HG03439 (cell line): ENCODE measurements around the gene CMTM3.
"Not testable (repeated sequence)": the region's sequence is repeated elsewhere in the genome, so short reads cannot be mapped to it uniquely, and the experiment has no call there.

Source experiments
- ATAC-seq: cut with Tn5 transposase; IDR thresholded peaks from one replicate; pipeline ENCODE4 v1.9.1; 2021; ENCODE audit warnings: mild to moderate bottlenecking, moderate library complexity; ENCODE audit not compliant: unreplicated experiment

CMTM3 gene

GRCh38 chr16:66604376-66605176, at the start of gene CMTM3:
Gene CMTM3, plus strand, starts transcription at chr16:66604704. Its CDS starts 102 bp downstream, at chr16:66604806.
- peak; percentile 53 for ATAC-seq

GRCh38 chr16:66560107-66560506, 44.4 kb upstream of the CMTM3 start:
- no peak for ATAC-seq

- ATAC-seq: no peak
These were observed 43.0 kb upstream of the CMTM3 start for GRCh38 chr16:66561381-66562080.

GRCh38 chr16:66562409-66562808, 42.1 kb upstream of the CMTM3 start:
- no peak for ATAC-seq

GRCh38 chr16:66562986-66563385, 41.5 kb upstream of the CMTM3 start:
- no peak for ATAC-seq

GRCh38 chr16:66563574-66564334, 40.8 kb upstream of the CMTM3 start:
- ATAC-seq: no peak

GRCh38 chr16:66566051-66566901, 38.2 kb upstream of the CMTM3 start, which contains the start of gene CMTM1:
Gene CMTM1, plus strand, starts transcription at chr16:66566439. Its CDS starts 75 bp downstream, at chr16:66566514.
- ATAC-seq: no peak

- ATAC-seq: not testable (repeated sequence)
These were observed 37.2 kb upstream of the CMTM3 start for GRCh38 chr16:66567270-66567669.

GRCh38 chr16:66568355-66568754, 36.1 kb upstream of the CMTM3 start:
- ATAC-seq: no peak

GRCh38 chr16:66569131-66569530, 35.4 kb upstream of the CMTM3 start:
- ATAC-seq: no peak

GRCh38 chr16:66569827-66570405, 34.6 kb upstream of the CMTM3 start:
- ATAC-seq: no peak

GRCh38 chr16:66572356-66572755, 32.1 kb upstream of the CMTM3 start:
- ATAC-seq: no peak

- ATAC-seq: no peak
These were observed 30.4 kb upstream of the CMTM3 start for GRCh38 chr16:66574081-66574480.

GRCh38 chr16:66574531-66574930, 30.0 kb upstream of the CMTM3 start:
- no peak for ATAC-seq

GRCh38 chr16:66575060-66575459, 29.4 kb upstream of the CMTM3 start:
- no peak for ATAC-seq

GRCh38 chr16:66576296-66576695, 28.2 kb upstream of the CMTM3 start:
- no peak for ATAC-seq

- ATAC-seq: no peak
These were observed 25.6 kb upstream of the CMTM3 start, which contains the start of gene CMTM2 for GRCh38 chr16:66578651-66579531. Gene CMTM2, plus strand, starts transcription at chr16:66579463. Its CDS starts 145 bp downstream, at chr16:66579608.

GRCh38 chr16:66580605-66581209, 23.8 kb upstream of the CMTM3 start:
- no peak for ATAC-seq
